Panc1 (cell line): ENCODE results near the gene CSTB. TPM values are rescaled to one million over a fixed set of nuclear protein-coding genes. Genes with fewer than 3 reads are reported as not detected.

ENCODE experiments used
- ATAC-seq: fragments of 200-7000 bp; cut with Tn5 transposase; 2 replicates; pipeline ENCODE4 v1.9.1; 2020; ENCODE audit warnings: mild to moderate bottlenecking, moderate library complexity
- BruUV-seq: library from RNA; stranded (reverse); fragments of 400-500 nt; replicated peaks from 2 replicates; lab custom pipeline; 2021; lab: Mats Ljungman, UMichigan
- CTCF ChIA-PET: fragments of 300-600 bp; sonication (Branson Sonifier 250); formaldehyde crosslinking; loops from one replicate; lab custom pipeline; 2022; ENCODE audit warnings: antibody characterized with exemption; lab: Charles Lee
- POLR2A ChIA-PET: fragments of 300-600 bp; sonication (Branson Sonifier 250); formaldehyde crosslinking; loops from one replicate; lab custom pipeline; 2022; ENCODE audit warnings: antibody characterized with exemption; lab: Charles Lee
- DNase-seq: peaks from one replicate; pipeline ENCODE4 v3.0.0-alpha.2; 2010; ENCODE audit warnings: low read depth, low spot score
- H3K27ac ChIP-seq: 2 replicates; pipeline ENCODE4 v1.5.1; 2011; ENCODE audit warnings: mild to moderate bottlenecking, low read length, inconsistent platforms
- H3K27me3 ChIP-seq: fragments of 200-500 bp; sonication (Bioruptor generic); 2 replicates; pipeline ENCODE4 v1.6.0; 2014; ENCODE audit warnings: low read length, inconsistent platforms; ENCODE audit not compliant: control insufficient read depth, insufficient read depth
- H3K36me3 ChIP-seq: fragments of 200-500 bp; sonication (Bioruptor generic); 2 replicates; pipeline ENCODE4 v1.5.1; 2014; ENCODE audit warnings: inconsistent platforms, mild to moderate bottlenecking, low read length, moderate library complexity; ENCODE audit not compliant: control insufficient read depth, insufficient read depth
- H3K4me1 ChIP-seq: 2 replicates; pipeline ENCODE4 v1.5.1; 2011; ENCODE audit warnings: inconsistent platforms, mild to moderate bottlenecking, low read length, moderate library complexity; ENCODE audit not compliant: control insufficient read depth, insufficient read depth
- H3K4me3 ChIP-seq, 2 experiments: 2 replicates each; pipeline ENCODE4 v1.5.1; 2011 to 2012; ENCODE audit warnings: low read depth in 2 of 2, low read length in 2 of 2, mild to moderate bottlenecking in 2 of 2, inconsistent platforms in 1 of 2, moderate library complexity in 1 of 2
- H3K9me3 ChIP-seq: fragments of 200-500 bp; sonication (Bioruptor generic); 2 replicates; pipeline ENCODE4 v1.5.1; 2014; ENCODE audit warnings: low read depth, mild to moderate bottlenecking, inconsistent platforms, low read length, moderate library complexity; ENCODE audit not compliant: control insufficient read depth, insufficient read depth
- CTCF ChIP-seq: fragments of 450-650 bp; IDR thresholded peaks from 2 replicates; pipeline ENCODE4 v1.5.1; 2017; ENCODE audit warnings: mild to moderate bottlenecking
- POLR2AphosphoS5 ChIP-seq: IDR thresholded peaks from 2 replicates; pipeline ENCODE4 v1.6.1; 2012; ENCODE audit warnings: mild to moderate bottlenecking, low read depth, low read length, moderate library complexity
- REST ChIP-seq, 2 experiments: IDR thresholded peaks; 2 replicates each; pipeline ENCODE4 v1.6.1; 2011 to 2012; ENCODE audit warnings: low read depth in 2 of 2, control low read depth in 1 of 2, low read length in 1 of 2, mild to moderate bottlenecking in 1 of 2, moderate library complexity in 1 of 2; ENCODE audit not compliant: insufficient read depth in 1 of 2
- SIN3A ChIP-seq: IDR thresholded peaks from 2 replicates; pipeline ENCODE4 v1.6.1; 2012; ENCODE audit warnings: low read depth, mild to moderate bottlenecking, low read length, moderate library complexity, borderline replicate concordance; ENCODE audit not compliant: insufficient read depth
- TCF7L2 ChIP-seq: IDR thresholded peaks from 2 replicates; pipeline ENCODE4 v1.6.1; 2011; ENCODE audit warnings: mild to moderate bottlenecking, low read depth, low read length, inconsistent platforms
- in situ Hi-C: cut with HindIII; loops from 2 replicates; pipeline ENCODE4 v1.10.0; 2016; ENCODE audit warnings: low sequenced_read_pairs, low pct_unique_long_range_greater_than_20kb
- intact Hi-C: fragments of 100-400 bp; cut with micrococcal nuclease; formaldehyde crosslinking; loops from one replicate; pipeline ENCODE4 v1.10.0; 2022; ENCODE audit not compliant: unreplicated experiment
- total RNA-seq: library from RNA; stranded (reverse); gene quantifications from one replicate; pipeline ENCODE4 v1.2.1, GENCODE V29; 2021; ENCODE audit not compliant: unreplicated experiment

The CSTB gene
- total RNA-seq, 1 experiment from 2014 or later = 72.5 TPM

- DNase-seq = no peak
- Histone ChIP-seq H3K36me3 (no peaks in the 10 kb centered on the region), H3K9me3 (no peaks in the 10 kb centered on the region), H3K27me3 (no peaks in the 10 kb centered on the region), H3K4me1 (peaks cover 61% of the 10 kb centered on the region), H3K4me3 (no peak overlapping the region), H3K27ac (peak overlapping the region; percentile 68)
- ChIA-PET CTCF (interaction anchor here (0.6 to 1.1 kb wide), 2 partner anchors 14 to 36 kb away, joined by 8 to 9 read pairs; no protein-coding TSS in a partner anchor), POLR2A (interaction anchor here (0.6 kb wide), 2 partner anchors 7 to 55 kb away, joined by 5 to 7 read pairs; no protein-coding TSS in a partner anchor)
- in situ Hi-C loops = no loop called here
- no TSS peak for BruUV-seq
- TF ChIP-seq POLR2AphosphoS5 (no peak), CTCF (no peak), SIN3A (no peak), TCF7L2 (no peak), REST (IDR thresholded peaks at IDR 0.05; ENCODE audit: insufficient read depth in 1 of 2, low read depth in 2 of 2, low read length in 1 of 2) (no peak)
- ATAC-seq = no peak
- intact Hi-C loops = no loop called here
These were observed 40.6 kb downstream of the CSTB start for GRCh38 chr21:43735236-43736091.

GRCh38 chr21:43734928-43735229 lies 41.2 kb downstream of the CSTB start:
- BruUV-seq = no TSS peak
- H3K4me1 ChIP-seq = peaks cover 60% of the 10 kb centered on the region
- no peak for TF ChIP-seq POLR2AphosphoS5
- no peak for TF ChIP-seq SIN3A
- ChIA-PET POLR2A (interaction anchor here (0.6 kb wide), 1 partner anchor 55 kb away, joined by 5 read pairs; no protein-coding TSS in a partner anchor), CTCF (no interaction called here)
- in situ Hi-C loops (no loop called here), intact Hi-C loops (no loop called here)
- no peaks in the 10 kb centered on the region for H3K27me3 ChIP-seq
- peak overlapping the region; percentile 68 for H3K27ac ChIP-seq
- H3K4me3 ChIP-seq = no peak overlapping the region
- no peaks in the 10 kb centered on the region for H3K36me3 ChIP-seq
- DNase-seq = no peak
- no peaks in the 10 kb centered on the region for H3K9me3 ChIP-seq
- no peak for ATAC-seq
